ENCODE measurements around the gene CDK19. TPM values are rescaled to one million over a fixed set of nuclear protein-coding genes. Genes with fewer than 3 reads are reported as not detected.

CDK19 gene
- total and polyA plus RNA-seq, 10 of the 15 experiments (the other 5 are each of a cell fraction or from before 2014, with no cell fraction given): 4.6 to 21.4 (median 12.4) TPM

- TF ChIP-seq USF1 (IDR thresholded peaks at IDR 0.05; ENCODE audit: borderline replicate concordance, extremely low read length, insufficient read depth, low read depth, low read length) (no peak), MTA2 (IDR thresholded peaks at IDR 0.05; ENCODE audit: low read depth) (peak; percentile 53; the same call in 1 of the 2 replicates), HCFC1 (IDR thresholded peaks at IDR 0.05; ENCODE audit: low read length) (no peak)
- Histone ChIP-seq H3K4me2 (ENCODE audit: control insufficient read depth, insufficient read depth) (no peak overlapping the region), H3K9me3 (replicated peaks; ENCODE audit: control insufficient read depth, insufficient read depth, low read length) (peaks cover 2% of the 10 kb centered on the region; the same call in 2 of the 3 replicates), H3K27me3 (replicated peaks in 1 of 2; ENCODE audit: control insufficient read depth in 2 of 2, insufficient read depth in 2 of 2, low read length in 1 of 2) (no peaks in the 10 kb centered on the region), H4K20me1 (ENCODE audit: control insufficient read depth, insufficient read depth) (no peaks in the 10 kb centered on the region), H3K4me3 (no peak overlapping the region), H3K4me1 (ENCODE audit: control insufficient read depth, insufficient read depth, low read length) (peaks cover 7% of the 10 kb centered on the region), H3K27ac (ENCODE audit: control insufficient read depth, insufficient read depth) (no peak overlapping the region; the same call in 1 of the 2 replicates), H3K79me2 (ENCODE audit: control insufficient read depth, insufficient read depth, low read length) (no peaks in the 10 kb centered on the region), H3K36me3 (ENCODE audit: control insufficient read depth in 2 of 2, insufficient read depth in 2 of 2, low read length in 1 of 2) (no peaks in the 10 kb centered on the region; a peak in 1 of 4 replicates), H3K9ac (ENCODE audit: control insufficient read depth, insufficient read depth, low read length) (no peak overlapping the region), H2AFZ (ENCODE audit: control insufficient read depth, low read depth, low read length) (no peak overlapping the region)
- ChIA-PET CTCF (interaction anchor here (0.9 to 1.6 kb wide), 4 partner anchors 15 to 46 kb away, joined by 3 to 5 read pairs (median 4); no protein-coding TSS in a partner anchor), POLR2A (no interaction called here), SMC1A (ENCODE audit: uncharacterized antibody, unreplicated experiment) (interaction anchor here (0.7 kb wide), 1 partner anchor 23 kb away, joined by 3 read pairs; no protein-coding TSS in a partner anchor), RAD21 (ENCODE audit: unreplicated experiment) (interaction anchor here (2.4 kb wide), 1 partner anchor 17 kb away, joined by 6 read pairs; no protein-coding TSS in a partner anchor)
- FAIRE-seq (peak; percentile 31), ATAC-seq (peak; percentile 74), DNase-seq (ENCODE audit: low read depth, low spot score) (no peak)
- WGBS (ENCODE audit: insufficient coverage, insufficient replicate concordance, low lambda C conversion rate, missing lambda C conversion rate): 0% methylated on average over 1 of the region's 1 CpG
- intact Hi-C loops (cut with micrococcal nuclease; ENCODE audit: unreplicated experiment): no loop called here
- in situ Hi-C loops (cut with MboI): no loop called here
- no TSS peak for BruUV-seq (replicated peaks)
Observed at GRCh38 chr6:110664933-110665332, 150.3 kb downstream of the CDK19 start.

- Histone ChIP-seq H3K27me3 (replicated peaks in 1 of 2; ENCODE audit: control insufficient read depth in 2 of 2, insufficient read depth in 2 of 2, low read length in 1 of 2) (no peaks in the 10 kb centered on the region), H4K20me1 (ENCODE audit: control insufficient read depth, insufficient read depth) (no peaks in the 10 kb centered on the region), H3K36me3 (ENCODE audit: control insufficient read depth in 2 of 2, insufficient read depth in 2 of 2, low read length in 1 of 2) (no peaks in the 10 kb centered on the region; a peak in 1 of 4 replicates), H3K4me2 (ENCODE audit: control insufficient read depth, insufficient read depth) (no peak overlapping the region), H3K9ac (ENCODE audit: control insufficient read depth, insufficient read depth, low read length) (no peak overlapping the region), H3K4me3 (no peak overlapping the region), H2AFZ (ENCODE audit: control insufficient read depth, low read depth, low read length) (no peak overlapping the region), H3K79me2 (ENCODE audit: control insufficient read depth, insufficient read depth, low read length) (no peaks in the 10 kb centered on the region), H3K4me1 (ENCODE audit: control insufficient read depth, insufficient read depth, low read length) (peaks cover 7% of the 10 kb centered on the region), H3K9me3 (replicated peaks; ENCODE audit: control insufficient read depth, insufficient read depth, low read length) (peaks cover 2% of the 10 kb centered on the region; the same call in 2 of the 3 replicates), H3K27ac (ENCODE audit: control insufficient read depth, insufficient read depth) (no peak overlapping the region)
- no TSS peak for BruUV-seq (replicated peaks)
- in situ Hi-C loops (cut with MboI) (no loop called here), intact Hi-C loops (cut with micrococcal nuclease; ENCODE audit: unreplicated experiment) (no loop called here)
- POLR2A ChIA-PET: no interaction called here
- RAD21 ChIA-PET (ENCODE audit: unreplicated experiment): interaction anchor here (0.7 kb wide), 1 partner anchor 47 kb away, joined by 3 read pairs; no protein-coding TSS in a partner anchor
- FAIRE-seq (no peak), DNase-seq (ENCODE audit: low read depth, low spot score) (no peak), ATAC-seq (no peak)
- SMC1A ChIA-PET (ENCODE audit: uncharacterized antibody, unreplicated experiment): interaction anchor here (0.7 to 2.4 kb wide), 3 partner anchors 10 to 14 kb away, joined by 3 to 7 read pairs (median 7); no protein-coding TSS in a partner anchor
- 33% methylated on average over 1 of the region's 1 CpG for WGBS (ENCODE audit: insufficient coverage, insufficient replicate concordance, low lambda C conversion rate, missing lambda C conversion rate)
- CTCF ChIA-PET: interaction anchor here (0.9 kb wide), 1 partner anchor 20 kb away, joined by 5 read pairs; no protein-coding TSS in a partner anchor
- TF ChIP-seq SIX5 (IDR thresholded peaks at IDR 0.05; ENCODE audit: low read depth, low read length, severe bottlenecking) (no peak), ZBTB11 (CRISPR knock-in tag; IDR thresholded peaks at IDR 0.05) (no peak), KAT2A (conservative IDR thresholded peaks at IDR 0.05; ENCODE audit: control insufficient read depth, low read depth, low read length) (no peak), ZBED1 (IDR thresholded peaks at IDR 0.05; ENCODE audit: borderline replicate concordance) (no peak), RCOR1 (conservative IDR thresholded peaks at IDR 0.05; ENCODE audit: low read depth, low read length) (no peak), RELB (IDR thresholded peaks at IDR 0.05; ENCODE audit: low read depth) (no peak)
Observed at GRCh38 chr6:110662490-110663211, 152.6 kb downstream of the CDK19 start.

All from GM12878 (cell line).